Measurements from ENCODE around the gene MMS19. TPM values are rescaled to one million over a fixed set of nuclear protein-coding genes. Genes with fewer than 3 reads are reported as not detected.

The MMS19 gene
- total and polyA plus RNA-seq, 10 of the 15 experiments (the other 5 are each of a cell fraction or from before 2014, with no cell fraction given), result 40.2 to 112 (median 69.0) TPM

GRCh38 chr10:97515271-97515978, 17.2 kb upstream of the MMS19 start:
- Histone ChIP-seq H3K9me3 (replicated peaks; ENCODE audit: control insufficient read depth, insufficient read depth, low read length) (no peaks in the 10 kb centered on the region), H3K36me3 (ENCODE audit: control insufficient read depth in 2 of 2, insufficient read depth in 2 of 2, low read length in 1 of 2) (no peaks in the 10 kb centered on the region), H4K20me1 (ENCODE audit: control insufficient read depth, insufficient read depth) (no peaks in the 10 kb centered on the region), H3K4me1 (ENCODE audit: control insufficient read depth, insufficient read depth, low read length) (no peaks in the 10 kb centered on the region), H3K27me3 (replicated peaks in 1 of 2; ENCODE audit: control insufficient read depth in 2 of 2, insufficient read depth in 2 of 2, low read length in 1 of 2) (peaks cover 3 to 6% of the 10 kb centered on the region in 2 experiments), H3K9ac (ENCODE audit: control insufficient read depth, insufficient read depth, low read length) (no peak overlapping the region), H3K27ac (ENCODE audit: control insufficient read depth, insufficient read depth) (no peak overlapping the region), H3K79me2 (ENCODE audit: control insufficient read depth, insufficient read depth, low read length) (no peaks in the 10 kb centered on the region), H2AFZ (ENCODE audit: control insufficient read depth, low read depth, low read length) (no peak overlapping the region), H3K4me3 (no peak overlapping the region), H3K4me2 (ENCODE audit: control insufficient read depth, insufficient read depth) (no peak overlapping the region)
- ChIA-PET SMC1A (ENCODE audit: uncharacterized antibody, unreplicated experiment) (interaction anchor here (1.1 kb wide), 1 partner anchor 39 kb away, joined by 3 read pairs; no protein-coding TSS in a partner anchor), CTCF (interaction anchor here (0.9 kb wide), 1 partner anchor 51 kb away, joined by 3 read pairs; no protein-coding TSS in a partner anchor), POLR2A (interaction anchor here (0.6 kb wide), 1 partner anchor 99 kb away, joined by 3 read pairs; no protein-coding TSS in a partner anchor), RAD21 (ENCODE audit: unreplicated experiment) (no interaction called here)
- FAIRE-seq (no peak), DNase-seq (ENCODE audit: low read depth, low spot score) (no peak), ATAC-seq (no peak)
- TF ChIP-seq TAF1 (IDR thresholded peaks at IDR 0.05; ENCODE audit: borderline replicate concordance, low read depth, low read length), result no peak
- no peak for TF ChIP-seq MXI1 (IDR thresholded peaks at IDR 0.05; ENCODE audit: low read depth, low read length)
- no TSS peak for BruUV-seq (replicated peaks)
- WGBS (ENCODE audit: insufficient coverage, insufficient replicate concordance, low lambda C conversion rate, missing lambda C conversion rate), result 33% methylated on average over 10 of the region's 10 CpGs
- intact Hi-C loops (cut with micrococcal nuclease; ENCODE audit: unreplicated experiment) (no loop called here), in situ Hi-C loops (cut with MboI) (no loop called here)

- H3K27me3 ChIP-seq (replicated peaks in 1 of 2; ENCODE audit: control insufficient read depth in 2 of 2, insufficient read depth in 2 of 2, low read length in 1 of 2), result peaks cover 3 to 6% of the 10 kb centered on the region in 2 experiments
- FAIRE-seq (no peak), ATAC-seq (no peak), DNase-seq (ENCODE audit: low read depth, low spot score) (no peak)
- no peak for TF ChIP-seq PAX5 (IDR thresholded peaks at IDR 0.05; ENCODE audit: borderline replicate concordance, low read depth, low read length)
- no peak for TF ChIP-seq LARP7 (IDR thresholded peaks at IDR 0.05)
- H3K9me3 ChIP-seq (replicated peaks; ENCODE audit: control insufficient read depth, insufficient read depth, low read length), result no peaks in the 10 kb centered on the region
- WGBS (ENCODE audit: insufficient coverage, insufficient replicate concordance, low lambda C conversion rate, missing lambda C conversion rate), result 32% methylated on average over 10 of the region's 10 CpGs
- no peaks in the 10 kb centered on the region for H3K36me3 ChIP-seq (ENCODE audit: control insufficient read depth in 2 of 2, insufficient read depth in 2 of 2, low read length in 1 of 2)
- H3K9ac ChIP-seq (ENCODE audit: control insufficient read depth, insufficient read depth, low read length), result no peak overlapping the region
- no peak overlapping the region for H3K4me3 ChIP-seq
- ChIA-PET RAD21 (ENCODE audit: unreplicated experiment) (no interaction called here), SMC1A (ENCODE audit: uncharacterized antibody, unreplicated experiment) (no interaction called here), CTCF (interaction anchor here (1.0 kb wide), 1 partner anchor 13 kb away, joined by 3 read pairs; no protein-coding TSS in a partner anchor), POLR2A (no interaction called here)
- intact Hi-C loops (cut with micrococcal nuclease; ENCODE audit: unreplicated experiment) (no loop called here), in situ Hi-C loops (cut with MboI) (no loop called here)
- H3K27ac ChIP-seq (ENCODE audit: control insufficient read depth, insufficient read depth), result no peak overlapping the region
- H3K4me1 ChIP-seq (ENCODE audit: control insufficient read depth, insufficient read depth, low read length), result no peaks in the 10 kb centered on the region
- H4K20me1 ChIP-seq (ENCODE audit: control insufficient read depth, insufficient read depth), result no peaks in the 10 kb centered on the region
- no peak overlapping the region for H3K4me2 ChIP-seq (ENCODE audit: control insufficient read depth, insufficient read depth)
- H3K79me2 ChIP-seq (ENCODE audit: control insufficient read depth, insufficient read depth, low read length), result no peaks in the 10 kb centered on the region
- H2AFZ ChIP-seq (ENCODE audit: control insufficient read depth, low read depth, low read length), result no peak overlapping the region
- BruUV-seq (replicated peaks), result no TSS peak
These were observed 16.1 kb upstream of the MMS19 start for GRCh38 chr10:97514344-97514743.
